ENCODE results near the gene REX1BD. TPM values are rescaled to one million over a fixed set of nuclear protein-coding genes. Genes with fewer than 3 reads are reported as not detected.

The REX1BD gene
- total and polyA plus RNA-seq, 2 of the 4 experiments (the other 2 are of a cell fraction), result 14.2 to 44.6 TPM

DNA sequence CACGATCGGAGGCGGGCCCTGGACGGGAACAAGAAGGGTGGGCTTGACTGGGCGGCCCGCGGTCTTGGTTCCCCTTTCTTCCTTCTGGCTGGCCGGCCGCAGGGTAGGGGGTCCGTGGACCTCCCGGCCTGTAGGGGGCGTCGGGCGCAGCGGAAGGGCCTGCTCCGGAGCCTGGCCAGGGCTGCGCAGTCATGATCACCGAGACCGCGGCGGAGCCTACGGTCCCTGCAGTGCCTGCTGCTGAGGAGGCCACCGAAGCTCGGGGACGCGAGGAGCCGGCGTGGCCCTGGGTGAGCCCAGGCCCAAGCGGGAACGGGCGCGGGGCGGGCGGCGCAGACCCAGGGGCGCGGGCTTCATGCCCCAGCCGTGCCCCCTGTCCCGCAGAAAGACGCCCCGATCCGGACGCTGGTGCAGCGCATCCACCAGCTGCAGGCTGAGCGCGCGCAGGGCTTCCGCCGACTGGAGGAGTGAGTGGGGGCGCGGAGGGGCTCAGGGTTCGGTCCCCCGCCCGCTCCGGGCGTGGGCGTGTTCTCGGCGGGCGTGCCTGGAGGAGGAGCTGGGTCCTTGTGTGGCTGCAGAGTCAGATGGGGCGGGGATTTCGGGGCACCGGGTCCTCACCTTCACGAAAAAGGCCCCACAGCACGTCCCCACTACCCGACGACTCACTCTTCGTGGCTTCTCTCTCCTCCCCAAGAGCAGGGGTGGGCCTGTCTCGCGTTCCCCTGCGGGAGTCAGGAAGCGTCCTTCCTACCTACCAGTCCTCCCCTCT lies at the start of gene REX1BD (continued):
- no peak for TF ChIP-seq RCOR1 (IDR thresholded peaks at IDR 0.05; ENCODE audit: insufficient replicate concordance, low read length)
- TF ChIP-seq, protein P1, sequence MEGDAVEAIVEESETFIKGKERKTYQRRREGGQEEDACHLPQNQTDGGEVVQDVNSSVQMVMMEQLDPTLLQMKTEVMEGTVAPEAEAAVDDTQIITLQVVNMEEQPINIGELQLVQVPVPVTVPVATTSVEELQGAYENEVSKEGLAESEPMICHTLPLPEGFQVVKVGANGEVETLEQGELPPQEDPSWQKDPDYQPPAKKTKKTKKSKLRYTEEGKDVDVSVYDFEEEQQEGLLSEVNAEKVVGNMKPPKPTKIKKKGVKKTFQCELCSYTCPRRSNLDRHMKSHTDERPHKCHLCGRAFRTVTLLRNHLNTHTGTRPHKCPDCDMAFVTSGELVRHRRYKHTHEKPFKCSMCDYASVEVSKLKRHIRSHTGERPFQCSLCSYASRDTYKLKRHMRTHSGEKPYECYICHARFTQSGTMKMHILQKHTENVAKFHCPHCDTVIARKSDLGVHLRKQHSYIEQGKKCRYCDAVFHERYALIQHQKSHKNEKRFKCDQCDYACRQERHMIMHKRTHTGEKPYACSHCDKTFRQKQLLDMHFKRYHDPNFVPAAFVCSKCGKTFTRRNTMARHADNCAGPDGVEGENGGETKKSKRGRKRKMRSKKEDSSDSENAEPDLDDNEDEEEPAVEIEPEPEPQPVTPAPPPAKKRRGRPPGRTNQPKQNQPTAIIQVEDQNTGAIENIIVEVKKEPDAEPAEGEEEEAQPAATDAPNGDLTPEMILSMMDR (conservative IDR thresholded peaks at IDR 0.05; ENCODE audit: low read depth, low read length), result peak; percentile 75

DNA sequence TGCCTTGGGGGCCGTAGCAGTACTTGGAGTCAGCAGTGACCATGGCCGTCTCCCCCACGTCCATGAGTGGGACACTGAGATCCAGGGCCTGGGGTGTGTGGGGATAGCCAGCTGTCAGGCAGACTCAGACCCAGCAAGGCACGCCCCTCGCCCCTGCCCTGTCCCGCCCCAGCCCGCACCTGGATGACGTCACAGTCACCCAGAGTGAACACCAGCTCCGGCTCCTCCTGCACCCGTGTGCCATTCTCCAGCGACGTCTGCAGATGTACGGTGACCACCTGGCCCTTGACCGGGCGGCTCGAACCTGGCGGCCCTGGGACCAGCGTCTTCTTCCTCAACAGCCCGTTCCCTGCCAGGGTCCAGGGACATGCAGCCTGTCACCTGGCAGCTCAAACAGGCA lies 49.2 kb upstream of the REX1BD start:
- peaks cover 7% of the 10 kb centered on the region for H3K4me1 ChIP-seq (ENCODE audit: control insufficient read depth, insufficient read depth, low read length)
- H3K18ac ChIP-seq (ENCODE audit: low read depth, low read length), result no peak overlapping the region
- no peak overlapping the region for H2BK15ac ChIP-seq (ENCODE audit: low read depth, low read length)
- peaks cover 51% of the 10 kb centered on the region for H3K36me3 ChIP-seq (ENCODE audit: control insufficient read depth, insufficient read depth, low read length)
- H4K5ac ChIP-seq (ENCODE audit: low read depth, low read length), result no peak overlapping the region
- no peak overlapping the region for H4K8ac ChIP-seq (ENCODE audit: low read depth in 2 of 2, low read length in 2 of 2)
- H2AFZ ChIP-seq (replicated peaks; ENCODE audit: low read length, poor library complexity), result no peak overlapping the region
- WGBS, 2 experiments (ENCODE audit: extremely low coverage in 2 of 2, insufficient read length in 1 of 2), result 98% methylated on average over 15 of the region's 19 CpGs; no CpG with 5 or more reads in 1 of the 2 experiments
- H3K14ac ChIP-seq (replicated peaks; ENCODE audit: low read depth, low read length), result no peak overlapping the region
- in situ Hi-C loops (cut with MboI; ENCODE audit: low sequenced_read_pairs), result no loop called here
- no peak for ATAC-seq (ENCODE audit: low read depth)
- no peak overlapping the region for H2AK5ac ChIP-seq (ENCODE audit: low read depth, low read length)
- dilution Hi-C loops (cut with HindIII; ENCODE audit: low sequenced_read_pairs, unreplicated experiment), result no loop called here
- H3K9me1 ChIP-seq (ENCODE audit: insufficient read depth, low read length), result peaks cover 13% of the 10 kb centered on the region
- no peak overlapping the region for H2BK20ac ChIP-seq (ENCODE audit: low read depth, low read length)
- no peak overlapping the region for H3K23ac ChIP-seq (ENCODE audit: low read depth, low read length)
- ChIA-PET POLR2A (ENCODE audit: unreplicated experiment) (interaction anchor here (0.6 kb wide), 1 partner anchor 179 kb away, joined by 3 read pairs; no protein-coding TSS in a partner anchor), CTCF (no interaction called here)
- H3K27ac ChIP-seq (ENCODE audit: insufficient read depth, low read length), result no peak overlapping the region
- H2BK120ac ChIP-seq (ENCODE audit: low read depth, low read length), result no peak overlapping the region
- H2BK5ac ChIP-seq (ENCODE audit: low read depth, low read length, poor library complexity, severe bottlenecking), result no peak overlapping the region
- H3K9me3 ChIP-seq (ENCODE audit: control insufficient read depth, insufficient read depth, low read length), result no peaks in the 10 kb centered on the region
- intact Hi-C loops (cut with micrococcal nuclease), result no loop called here
- H4K20me1 ChIP-seq (ENCODE audit: insufficient read depth, low read length), result no peaks in the 10 kb centered on the region
- BruUV-seq (replicated peaks), result no TSS peak
- no peak overlapping the region for H3K56ac ChIP-seq (ENCODE audit: extremely low read depth, insufficient read depth, low read length)
- no peak overlapping the region for H3K4me2 ChIP-seq (ENCODE audit: low read depth, low read length)
- no peak overlapping the region for H2AK9ac ChIP-seq (replicated peaks; ENCODE audit: low read depth, low read length, poor library complexity)
- H4K91ac ChIP-seq (ENCODE audit: insufficient read depth, low read depth, low read length), result no peak overlapping the region
- peaks cover 20 to 44% of the 10 kb centered on the region in 2 experiments for H3K79me1 ChIP-seq (ENCODE audit: low read depth in 1 of 2, low read length in 2 of 2)
- no peaks in the 10 kb centered on the region for H3K27me3 ChIP-seq (ENCODE audit: control insufficient read depth, insufficient read depth, low read length)
- H3K4me3 ChIP-seq (ENCODE audit: insufficient read depth, low read depth, low read length), result no peak overlapping the region
- no peak overlapping the region for H3K4ac ChIP-seq (ENCODE audit: low read depth, low read length)
- no peak for DNase-seq
- H3K9ac ChIP-seq (ENCODE audit: low read depth, low read length), result no peak overlapping the region
- TF ChIP-seq MAFK (IDR thresholded peaks at IDR 0.05; ENCODE audit: low read depth, low read length) (no peak), SMC3 (IDR thresholded peaks at IDR 0.05; ENCODE audit: low read depth, low read length) (no peak), POLR2A (IDR thresholded peaks at IDR 0.05; ENCODE audit: low read depth, low read length) (no peak), FOS (IDR thresholded peaks at IDR 0.05; ENCODE audit: low read depth, low read length) (no peak), CEBPB (IDR thresholded peaks at IDR 0.05; ENCODE audit: low read depth, low read length) (no peak), RFX5 (IDR thresholded peaks at IDR 0.05; ENCODE audit: low read depth, low read length) (no peak), NFE2L2 (IDR thresholded peaks at IDR 0.05; ENCODE audit: low read depth, low read length) (no peak), BHLHE40 (IDR thresholded peaks at IDR 0.05; ENCODE audit: low read depth, low read length) (no peak), MAZ (IDR thresholded peaks at IDR 0.05; ENCODE audit: borderline replicate concordance, low read depth, low read length) (no peak)
- TF ChIP-seq, protein P2, sequence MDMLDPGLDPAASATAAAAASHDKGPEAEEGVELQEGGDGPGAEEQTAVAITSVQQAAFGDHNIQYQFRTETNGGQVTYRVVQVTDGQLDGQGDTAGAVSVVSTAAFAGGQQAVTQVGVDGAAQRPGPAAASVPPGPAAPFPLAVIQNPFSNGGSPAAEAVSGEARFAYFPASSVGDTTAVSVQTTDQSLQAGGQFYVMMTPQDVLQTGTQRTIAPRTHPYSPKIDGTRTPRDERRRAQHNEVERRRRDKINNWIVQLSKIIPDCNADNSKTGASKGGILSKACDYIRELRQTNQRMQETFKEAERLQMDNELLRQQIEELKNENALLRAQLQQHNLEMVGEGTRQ (IDR thresholded peaks at IDR 0.05; ENCODE audit: low read depth, low read length), result no peak
- TF ChIP-seq, protein P1 (conservative IDR thresholded peaks at IDR 0.05; ENCODE audit: low read depth, low read length), result no peak

All from IMR-90 (cell line).